ENCODE results near the gene GALNS. TPM values are rescaled to one million over a fixed set of nuclear protein-coding genes. Genes with fewer than 3 reads are reported as not detected.
A peak's percentile ranks its signal among the peaks of the same experiment; 100 is the strongest.

Gene GALNS
- total and polyA plus RNA-seq, 2 of the 13 experiments (the other 11 are each of a cell fraction or from before 2014, with no cell fraction given), result 9.2 to 9.8 TPM

DNA sequence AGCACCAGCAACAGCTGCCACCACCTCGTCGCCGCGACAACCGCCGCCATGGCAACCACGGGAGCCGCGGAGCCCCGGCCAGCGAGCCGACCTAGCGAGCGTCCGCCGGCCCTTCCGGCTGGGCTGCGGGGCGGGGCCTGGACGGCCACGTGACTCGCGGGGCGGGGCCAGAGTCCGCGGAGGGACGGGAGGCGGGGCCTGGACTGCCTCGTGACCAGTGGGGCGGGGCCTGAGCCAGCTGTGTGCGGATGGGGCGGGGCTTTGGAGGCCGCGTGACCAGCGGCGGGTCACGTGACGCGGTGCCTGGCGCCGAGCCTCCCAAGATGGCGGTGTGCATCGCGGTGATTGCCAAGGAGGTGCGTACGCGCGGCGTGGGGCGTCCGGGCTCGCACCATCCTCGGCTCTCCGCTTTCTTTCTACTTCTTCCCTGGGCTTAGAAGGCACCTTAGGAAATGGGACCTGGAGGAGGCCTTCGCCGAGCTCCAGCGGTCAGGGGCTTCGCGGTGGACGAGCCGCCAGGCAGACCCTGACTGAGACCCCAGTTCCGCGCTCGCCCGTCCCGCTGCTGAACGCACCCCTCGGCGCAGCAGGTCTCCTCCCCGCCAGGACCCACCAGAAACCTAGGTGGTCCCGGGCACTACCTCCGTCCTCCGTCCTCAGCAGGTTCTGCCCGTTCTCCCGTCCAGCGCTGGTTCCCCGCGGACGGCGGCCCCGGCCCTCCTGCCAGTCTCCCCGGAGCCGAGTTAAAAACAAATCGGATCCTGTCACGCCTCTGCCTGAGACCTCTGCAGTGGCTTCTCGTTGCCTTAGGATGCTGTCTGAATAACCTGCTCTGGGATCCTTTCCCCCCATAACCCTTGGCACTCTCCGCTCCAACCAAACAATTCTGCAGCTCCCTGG lies at the start of gene GALNS, which contains the start of gene TRAPPC2L (continued):
- TF ChIP-seq ISX (CRISPR knock-in tag; conservative IDR thresholded peaks at IDR 0.05) (peak; percentile 25; the same call in 1 of the 2 replicates), ZNF282 (IDR thresholded peaks at IDR 0.05; ENCODE audit: partially characterized antibody) (no peak), MIER3 (CRISPR knock-in tag; IDR thresholded peaks at IDR 0.05; ENCODE audit: borderline replicate concordance) (no peak; the same call in 1 of the 2 replicates), HES4 (CRISPR knock-in tag; IDR thresholded peaks at IDR 0.05; ENCODE audit: borderline replicate concordance) (peak; percentile 38; the same call in 1 of the 2 replicates), ZSCAN20 (CRISPR knock-in tag; IDR thresholded peaks at IDR 0.05; ENCODE audit: borderline replicate concordance) (peak; percentile 44; the same call in 1 of the 2 replicates), POLR2AphosphoS2 (IDR thresholded peaks at IDR 0.05; ENCODE audit: low read depth, low read length) (no peak), IRX3 (CRISPR knock-in tag; IDR thresholded peaks at IDR 0.05; ENCODE audit: borderline replicate concordance, low read depth) (no peak), ZNF530 (CRISPR knock-in tag; IDR thresholded peaks at IDR 0.05; ENCODE audit: low read depth) (no peak), SMAD9 (CRISPR knock-in tag; IDR thresholded peaks at IDR 0.05) (no peak; the same call in 1 of the 2 replicates), NR2F1 (CRISPR knock-in tag; IDR thresholded peaks at IDR 0.05) (peak in 1 of 2 experiments; percentile 35; a peak in 1 of 4 replicates)
- TF ChIP-seq, protein P1, sequence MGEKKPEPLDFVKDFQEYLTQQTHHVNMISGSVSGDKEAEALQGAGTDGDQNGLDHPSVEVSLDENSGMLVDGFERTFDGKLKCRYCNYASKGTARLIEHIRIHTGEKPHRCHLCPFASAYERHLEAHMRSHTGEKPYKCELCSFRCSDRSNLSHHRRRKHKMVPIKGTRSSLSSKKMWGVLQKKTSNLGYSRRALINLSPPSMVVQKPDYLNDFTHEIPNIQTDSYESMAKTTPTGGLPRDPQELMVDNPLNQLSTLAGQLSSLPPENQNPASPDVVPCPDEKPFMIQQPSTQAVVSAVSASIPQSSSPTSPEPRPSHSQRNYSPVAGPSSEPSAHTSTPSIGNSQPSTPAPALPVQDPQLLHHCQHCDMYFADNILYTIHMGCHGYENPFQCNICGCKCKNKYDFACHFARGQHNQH (CRISPR knock-in tag; IDR thresholded peaks at IDR 0.05), result peak; percentile 53
- TF ChIP-seq, protein P2, sequence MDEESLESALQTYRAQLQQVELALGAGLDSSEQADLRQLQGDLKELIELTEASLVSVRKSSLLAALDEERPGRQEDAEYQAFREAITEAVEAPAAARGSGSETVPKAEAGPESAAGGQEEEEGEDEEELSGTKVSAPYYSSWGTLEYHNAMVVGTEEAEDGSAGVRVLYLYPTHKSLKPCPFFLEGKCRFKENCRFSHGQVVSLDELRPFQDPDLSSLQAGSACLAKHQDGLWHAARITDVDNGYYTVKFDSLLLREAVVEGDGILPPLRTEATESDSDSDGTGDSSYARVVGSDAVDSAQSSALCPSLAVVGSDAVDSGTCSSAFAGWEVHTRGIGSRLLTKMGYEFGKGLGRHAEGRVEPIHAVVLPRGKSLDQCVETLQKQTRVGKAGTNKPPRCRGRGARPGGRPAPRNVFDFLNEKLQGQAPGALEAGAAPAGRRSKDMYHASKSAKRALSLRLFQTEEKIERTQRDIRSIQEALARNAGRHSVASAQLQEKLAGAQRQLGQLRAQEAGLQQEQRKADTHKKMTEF (CRISPR knock-in tag; IDR thresholded peaks at IDR 0.05), result peak; percentile 77; the same call in 1 of the 2 replicates
- TF ChIP-seq, protein P3, sequence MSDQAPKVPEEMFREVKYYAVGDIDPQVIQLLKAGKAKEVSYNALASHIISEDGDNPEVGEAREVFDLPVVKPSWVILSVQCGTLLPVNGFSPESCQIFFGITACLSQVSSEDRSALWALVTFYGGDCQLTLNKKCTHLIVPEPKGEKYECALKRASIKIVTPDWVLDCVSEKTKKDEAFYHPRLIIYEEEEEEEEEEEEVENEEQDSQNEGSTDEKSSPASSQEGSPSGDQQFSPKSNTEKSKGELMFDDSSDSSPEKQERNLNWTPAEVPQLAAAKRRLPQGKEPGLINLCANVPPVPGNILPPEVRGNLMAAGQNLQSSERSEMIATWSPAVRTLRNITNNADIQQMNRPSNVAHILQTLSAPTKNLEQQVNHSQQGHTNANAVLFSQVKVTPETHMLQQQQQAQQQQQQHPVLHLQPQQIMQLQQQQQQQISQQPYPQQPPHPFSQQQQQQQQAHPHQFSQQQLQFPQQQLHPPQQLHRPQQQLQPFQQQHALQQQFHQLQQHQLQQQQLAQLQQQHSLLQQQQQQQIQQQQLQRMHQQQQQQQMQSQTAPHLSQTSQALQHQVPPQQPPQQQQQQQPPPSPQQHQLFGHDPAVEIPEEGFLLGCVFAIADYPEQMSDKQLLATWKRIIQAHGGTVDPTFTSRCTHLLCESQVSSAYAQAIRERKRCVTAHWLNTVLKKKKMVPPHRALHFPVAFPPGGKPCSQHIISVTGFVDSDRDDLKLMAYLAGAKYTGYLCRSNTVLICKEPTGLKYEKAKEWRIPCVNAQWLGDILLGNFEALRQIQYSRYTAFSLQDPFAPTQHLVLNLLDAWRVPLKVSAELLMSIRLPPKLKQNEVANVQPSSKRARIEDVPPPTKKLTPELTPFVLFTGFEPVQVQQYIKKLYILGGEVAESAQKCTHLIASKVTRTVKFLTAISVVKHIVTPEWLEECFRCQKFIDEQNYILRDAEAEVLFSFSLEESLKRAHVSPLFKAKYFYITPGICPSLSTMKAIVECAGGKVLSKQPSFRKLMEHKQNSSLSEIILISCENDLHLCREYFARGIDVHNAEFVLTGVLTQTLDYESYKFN (CRISPR knock-in tag; conservative IDR thresholded peaks at IDR 0.05), result peak; percentile 62
- TF ChIP-seq, protein P4, sequence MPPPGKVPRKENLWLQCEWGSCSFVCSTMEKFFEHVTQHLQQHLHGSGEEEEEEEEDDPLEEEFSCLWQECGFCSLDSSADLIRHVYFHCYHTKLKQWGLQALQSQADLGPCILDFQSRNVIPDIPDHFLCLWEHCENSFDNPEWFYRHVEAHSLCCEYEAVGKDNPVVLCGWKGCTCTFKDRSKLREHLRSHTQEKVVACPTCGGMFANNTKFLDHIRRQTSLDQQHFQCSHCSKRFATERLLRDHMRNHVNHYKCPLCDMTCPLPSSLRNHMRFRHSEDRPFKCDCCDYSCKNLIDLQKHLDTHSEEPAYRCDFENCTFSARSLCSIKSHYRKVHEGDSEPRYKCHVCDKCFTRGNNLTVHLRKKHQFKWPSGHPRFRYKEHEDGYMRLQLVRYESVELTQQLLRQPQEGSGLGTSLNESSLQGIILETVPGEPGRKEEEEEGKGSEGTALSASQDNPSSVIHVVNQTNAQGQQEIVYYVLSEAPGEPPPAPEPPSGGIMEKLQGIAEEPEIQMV (CRISPR knock-in tag; IDR thresholded peaks at IDR 0.05; ENCODE audit: low read depth), result peak; percentile 98
- TF ChIP-seq, protein P5, sequence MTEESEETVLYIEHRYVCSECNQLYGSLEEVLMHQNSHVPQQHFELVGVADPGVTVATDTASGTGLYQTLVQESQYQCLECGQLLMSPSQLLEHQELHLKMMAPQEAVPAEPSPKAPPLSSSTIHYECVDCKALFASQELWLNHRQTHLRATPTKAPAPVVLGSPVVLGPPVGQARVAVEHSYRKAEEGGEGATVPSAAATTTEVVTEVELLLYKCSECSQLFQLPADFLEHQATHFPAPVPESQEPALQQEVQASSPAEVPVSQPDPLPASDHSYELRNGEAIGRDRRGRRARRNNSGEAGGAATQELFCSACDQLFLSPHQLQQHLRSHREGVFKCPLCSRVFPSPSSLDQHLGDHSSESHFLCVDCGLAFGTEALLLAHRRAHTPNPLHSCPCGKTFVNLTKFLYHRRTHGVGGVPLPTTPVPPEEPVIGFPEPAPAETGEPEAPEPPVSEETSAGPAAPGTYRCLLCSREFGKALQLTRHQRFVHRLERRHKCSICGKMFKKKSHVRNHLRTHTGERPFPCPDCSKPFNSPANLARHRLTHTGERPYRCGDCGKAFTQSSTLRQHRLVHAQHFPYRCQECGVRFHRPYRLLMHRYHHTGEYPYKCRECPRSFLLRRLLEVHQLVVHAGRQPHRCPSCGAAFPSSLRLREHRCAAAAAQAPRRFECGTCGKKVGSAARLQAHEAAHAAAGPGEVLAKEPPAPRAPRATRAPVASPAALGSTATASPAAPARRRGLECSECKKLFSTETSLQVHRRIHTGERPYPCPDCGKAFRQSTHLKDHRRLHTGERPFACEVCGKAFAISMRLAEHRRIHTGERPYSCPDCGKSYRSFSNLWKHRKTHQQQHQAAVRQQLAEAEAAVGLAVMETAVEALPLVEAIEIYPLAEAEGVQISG (CRISPR knock-in tag; IDR thresholded peaks at IDR 0.05), result peak; percentile 68; the same call in 1 of the 2 replicates
